Thyroid gland (tissue), 4 donors: ENCODE measurements around the gene CTNNA3.

Experiments
- CTCF ChIP-seq, 6 experiments: fragments of 200-600 bp in 3 of 6; fragments of 450-650 bp in 3 of 6; sonication (generic) in 3 of 6; IDR thresholded peaks; one replicate each; pipeline ENCODE4 v1.5.1; 2016 to 2019; ENCODE audit warnings: antibody characterized with exemption in 6 of 6, mild to moderate bottlenecking in 2 of 6, inconsistent platforms in 1 of 6, moderate library complexity in 1 of 6
- POLR2A ChIP-seq, 2 donors: fragments of 450-650 bp; IDR thresholded peaks; one replicate each; pipeline ENCODE4 v1.6.1; 2017; ENCODE audit warnings: antibody characterized with exemption in 2 of 2, mild to moderate bottlenecking in 2 of 2, moderate library complexity in 1 of 2

- TF ChIP-seq CTCF (IDR thresholded peaks at IDR 0.05) (no peak), POLR2A (IDR thresholded peaks at IDR 0.05) (no peak)
Measured at GRCh38 chr10:66805612-66806011, 890.4 kb downstream of the CTNNA3 start.
